ENCODE measurements around the gene IRX3.

- TF ChIP-seq CTCF (IDR thresholded peaks at IDR 0.05; ENCODE audit: borderline replicate concordance, extremely low read depth, low read length, poor library complexity, severe bottlenecking): no peak
- no peak for TF ChIP-seq EZH2 (IDR thresholded peaks at IDR 0.05; ENCODE audit: borderline replicate concordance, low read depth, low read length, severe bottlenecking)
Observed at GRCh38 chr16:54241525-54241924, 45.1 kb downstream of the IRX3 start.
